Activated T-helper 17 cell treated with anti-CD3 and anti-CD28 coated beads, Interleukin-2, amount 50 U/mL, for 72 hours (primary cell): ENCODE data around the gene OPRD1. TPM values are rescaled to one million over a fixed set of nuclear protein-coding genes. Genes with fewer than 3 reads are reported as not detected.
"Not testable (repeated sequence)": the region's sequence is repeated elsewhere in the genome, so short reads cannot be mapped to it uniquely, and the experiment has no call there.

Experiments
- ATAC-seq: fragments of 150-1000 bp; cut with Tn5 transposase; replicated peaks from 2 replicates; pipeline ENCODE4 v1.10.0; 2021; ENCODE audit warnings: mild to moderate bottlenecking, moderate library complexity
- H3K27ac Mint-ChIP-seq: one replicate; pipeline ENCODE4 v1.8.0; 2022; ENCODE audit warnings: mixed read lengths
- H3K27me3 Mint-ChIP-seq: one replicate; pipeline ENCODE4 v1.8.0; 2022; ENCODE audit warnings: mixed read lengths
- H3K36me3 Mint-ChIP-seq: one replicate; pipeline ENCODE4 v1.8.0; 2022; ENCODE audit warnings: low read depth, mild to moderate bottlenecking, mixed read lengths
- H3K4me1 Mint-ChIP-seq: one replicate; pipeline ENCODE4 v1.8.0; 2022; ENCODE audit warnings: mixed read lengths
- H3K4me3 Mint-ChIP-seq: one replicate; pipeline ENCODE4 v1.8.0; 2022; ENCODE audit warnings: mild to moderate bottlenecking, mixed read lengths
- H3K9me3 Mint-ChIP-seq: one replicate; pipeline ENCODE4 v1.8.0; 2022; ENCODE audit warnings: mixed read lengths
- total RNA-seq, 2 donors: library from RNA; stranded (reverse); gene quantifications; one replicate each; pipeline ENCODE4 v1.2.3, GENCODE V29; 2022

The OPRD1 gene
- total RNA-seq, 2 donors from 2014 or later, result not detected

DNA sequence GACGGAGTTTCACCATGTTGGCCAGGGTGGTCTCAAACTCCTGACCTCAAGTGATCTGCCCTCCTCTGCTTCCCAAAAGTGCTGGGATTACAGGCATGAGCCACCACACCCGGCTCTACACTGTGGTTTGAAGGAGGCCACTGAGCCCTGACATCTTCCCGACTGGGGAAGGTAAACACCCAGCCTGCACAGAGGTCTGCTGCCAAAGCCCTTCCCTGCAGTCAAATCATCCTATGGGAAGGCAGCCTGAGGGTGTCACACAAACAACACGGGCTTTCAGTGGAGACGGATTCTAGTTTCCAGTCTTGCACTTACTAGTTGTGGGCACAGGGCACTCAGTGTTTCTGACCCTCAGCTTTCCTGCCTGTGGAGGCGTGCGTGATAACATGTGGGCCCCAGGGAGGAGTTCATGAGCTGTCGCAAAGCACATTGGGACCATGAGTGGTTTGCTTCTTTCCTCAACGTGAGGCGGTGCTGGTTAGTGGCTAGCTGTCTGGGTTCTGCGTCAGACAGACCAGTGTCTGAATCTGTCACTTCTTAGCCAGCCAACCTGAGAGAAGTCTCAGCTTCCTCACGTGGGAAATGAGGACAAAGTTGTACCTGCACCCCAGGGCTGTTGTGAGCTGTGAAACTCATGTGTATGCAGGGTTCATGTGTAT lies 21.5 kb upstream of the OPRD1 start:
- Mint-ChIP-seq H3K4me3 (no peak overlapping the region), H3K27ac (no peak overlapping the region), H3K36me3 (no peaks in the 10 kb centered on the region), H3K27me3 (peaks cover 5% of the 10 kb centered on the region), H3K4me1 (no peaks in the 10 kb centered on the region), H3K9me3 (no peaks in the 10 kb centered on the region)
- no peak for ATAC-seq

DNA sequence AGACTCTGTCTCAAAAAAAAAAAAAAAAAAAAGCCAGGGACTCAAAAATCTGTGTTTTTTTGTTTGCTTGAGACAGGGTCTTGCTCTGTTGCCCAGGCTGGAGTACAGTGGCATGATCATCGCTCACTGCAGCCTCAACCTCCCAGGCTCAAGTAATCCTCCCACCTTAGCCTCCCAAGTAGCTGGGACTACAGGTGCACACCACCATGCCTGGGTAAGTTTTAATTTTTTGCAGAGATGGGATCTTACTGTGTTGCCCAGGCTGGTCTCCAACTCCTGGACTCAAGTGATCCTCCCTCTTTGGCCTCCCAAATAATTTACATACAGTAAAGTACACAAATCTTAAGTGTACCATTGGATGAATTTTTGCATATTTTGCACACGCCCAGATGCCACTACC lies 20.0 kb upstream of the OPRD1 start:
- not testable (repeated sequence) for H3K27me3 Mint-ChIP-seq, H3K9me3 Mint-ChIP-seq, H3K27ac Mint-ChIP-seq, ATAC-seq, H3K4me3 Mint-ChIP-seq, H3K4me1 Mint-ChIP-seq, H3K36me3 Mint-ChIP-seq

DNA sequence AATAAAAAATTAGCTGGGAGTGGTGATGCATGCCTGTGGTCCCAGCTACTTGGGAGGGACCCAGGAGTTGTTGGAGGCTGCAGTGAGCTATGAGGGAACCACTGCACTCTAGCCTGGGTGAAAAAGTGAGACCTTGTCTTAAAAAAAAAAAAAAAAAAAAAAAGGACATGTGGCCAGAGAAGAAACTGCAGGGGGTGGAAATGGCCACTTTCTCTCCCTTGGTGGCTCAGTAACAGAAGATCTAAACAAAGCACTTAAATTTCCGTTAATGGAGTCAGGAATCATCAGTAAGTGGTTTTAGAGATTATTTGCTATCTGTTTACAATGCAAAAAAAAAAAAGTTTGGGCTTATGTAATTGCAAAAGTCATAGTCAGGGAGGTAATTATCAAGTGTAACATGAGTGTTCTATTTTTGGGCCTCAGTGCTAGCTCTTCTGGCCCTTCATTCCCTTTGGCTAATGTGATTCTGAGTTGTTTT lies 19.3 kb upstream of the OPRD1 start:
- Mint-ChIP-seq H3K4me3 (no peak overlapping the region), H3K27me3 (peaks cover 5% of the 10 kb centered on the region), H3K27ac (no peak overlapping the region), H3K9me3 (no peaks in the 10 kb centered on the region), H3K36me3 (no peaks in the 10 kb centered on the region), H3K4me1 (no peaks in the 10 kb centered on the region)
- ATAC-seq, result no peak

DNA sequence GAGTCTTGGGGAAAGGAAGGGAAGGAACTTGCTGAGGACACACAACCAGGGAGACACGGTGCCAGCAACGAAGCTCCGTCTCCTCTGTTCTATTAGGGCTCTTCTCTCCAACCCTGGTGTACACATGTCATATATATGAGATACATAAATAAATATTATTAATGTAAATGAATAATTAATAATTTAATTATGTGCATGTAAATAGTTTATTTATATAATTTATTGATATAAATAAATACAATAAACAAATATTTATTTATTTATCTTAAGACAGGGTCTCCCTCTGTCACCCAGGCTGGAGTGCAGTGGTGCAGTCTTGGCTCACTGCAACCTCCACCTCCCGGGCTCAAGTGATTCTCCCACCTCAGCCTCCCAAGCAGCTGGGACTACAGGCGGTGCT lies 17.4 kb upstream of the OPRD1 start:
- H3K4me3 Mint-ChIP-seq, H3K27ac Mint-ChIP-seq, ATAC-seq, H3K9me3 Mint-ChIP-seq, H3K36me3 Mint-ChIP-seq, H3K27me3 Mint-ChIP-seq, H3K4me1 Mint-ChIP-seq: not testable (repeated sequence)

DNA sequence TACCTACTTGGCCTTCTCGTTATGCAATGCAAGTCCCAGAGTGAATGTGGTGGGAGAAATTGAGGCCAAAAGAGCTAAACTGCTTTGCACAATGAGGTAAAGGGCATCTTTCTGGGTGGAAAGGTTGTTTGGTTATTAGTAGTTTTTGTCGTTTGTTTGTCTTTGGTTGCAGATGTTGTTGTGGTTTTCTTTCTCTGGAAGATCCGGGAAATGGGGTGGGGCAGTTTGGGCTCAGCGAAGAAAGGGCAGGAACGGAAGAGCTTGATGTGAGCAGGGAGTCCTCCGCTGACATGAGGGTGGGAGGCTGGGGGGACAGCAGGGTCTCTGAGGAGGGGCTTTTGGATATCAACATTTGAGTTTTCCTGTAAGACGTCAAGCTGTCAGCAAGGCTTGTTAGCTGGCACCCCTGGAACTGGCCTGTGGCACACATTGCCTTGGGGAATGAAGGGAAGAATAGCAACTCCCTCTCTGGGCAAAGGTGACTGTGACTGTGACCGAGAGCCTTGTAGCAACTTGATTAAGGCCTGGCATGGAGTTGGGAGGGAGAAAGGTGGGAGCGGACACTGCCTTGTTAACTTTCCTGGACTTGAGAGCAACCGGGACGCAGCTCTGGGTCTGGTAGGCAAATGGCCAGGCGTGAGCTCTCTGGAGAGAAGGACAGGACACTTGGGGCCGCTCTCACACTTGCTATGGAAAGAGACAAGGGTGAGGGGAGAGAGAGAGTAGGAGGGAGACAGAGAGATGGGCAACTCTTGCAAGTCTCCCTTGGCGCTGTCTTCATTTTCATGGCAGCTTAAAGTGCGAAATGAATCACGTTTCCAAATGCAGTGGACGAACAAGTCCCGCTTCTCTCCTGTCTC lies 15.4 kb upstream of the OPRD1 start:
- Mint-ChIP-seq H3K36me3 (no peaks in the 10 kb centered on the region), H3K4me3 (no peak overlapping the region), H3K27ac (no peak overlapping the region), H3K4me1 (no peaks in the 10 kb centered on the region), H3K9me3 (no peaks in the 10 kb centered on the region), H3K27me3 (peaks cover 5% of the 10 kb centered on the region)
- no peak for ATAC-seq

DNA sequence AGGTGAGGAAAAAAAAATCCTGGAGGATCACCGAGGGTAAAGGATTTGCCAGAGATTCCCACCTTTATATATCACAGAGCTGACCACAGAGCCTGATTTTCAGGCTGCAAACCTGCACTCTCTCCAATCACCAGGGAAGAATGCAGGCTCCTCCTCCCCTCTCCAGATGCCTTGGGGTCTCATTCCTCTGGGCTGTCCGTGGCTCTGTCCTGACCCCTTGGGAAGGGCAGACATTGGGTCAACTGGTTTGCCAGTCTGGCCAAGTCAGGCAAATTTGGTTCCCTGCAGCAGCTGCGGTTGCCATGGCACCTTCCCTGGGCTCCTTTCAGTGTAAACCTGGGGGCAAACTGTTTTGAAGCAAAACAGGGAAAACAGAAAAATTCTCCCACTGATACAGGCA lies 11.6 kb upstream of the OPRD1 start:
- H3K27ac Mint-ChIP-seq, result no peak overlapping the region
- H3K4me1 Mint-ChIP-seq, result no peaks in the 10 kb centered on the region
- H3K9me3 Mint-ChIP-seq, result no peaks in the 10 kb centered on the region
- H3K36me3 Mint-ChIP-seq, result no peaks in the 10 kb centered on the region
- H3K27me3 Mint-ChIP-seq, result no peaks in the 10 kb centered on the region
- no peak for ATAC-seq
- no peak overlapping the region for H3K4me3 Mint-ChIP-seq

DNA sequence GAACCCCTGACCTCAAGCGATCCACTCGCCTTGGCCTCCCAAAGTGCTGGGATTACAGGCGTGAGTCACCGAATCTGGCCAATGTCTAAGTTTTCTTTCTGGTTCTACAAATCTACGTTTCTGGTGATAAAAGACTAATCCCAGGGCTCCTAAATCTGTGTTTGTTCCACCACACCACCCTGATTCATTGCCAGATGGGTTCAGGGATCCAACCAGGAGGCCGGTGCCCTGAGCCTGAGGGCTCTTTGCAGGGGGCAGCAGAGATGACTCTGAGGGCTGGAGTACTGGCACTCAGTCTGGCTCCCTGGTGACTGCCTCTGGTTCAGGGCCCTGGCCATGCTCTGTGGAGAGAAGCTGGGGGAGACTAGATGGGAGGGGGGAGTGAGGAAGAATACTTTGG lies 10.5 kb upstream of the OPRD1 start:
- Mint-ChIP-seq H3K4me3 (no peak overlapping the region), H3K9me3 (no peaks in the 10 kb centered on the region), H3K27me3 (no peaks in the 10 kb centered on the region), H3K27ac (no peak overlapping the region), H3K36me3 (no peaks in the 10 kb centered on the region), H3K4me1 (no peaks in the 10 kb centered on the region)
- no peak for ATAC-seq

DNA sequence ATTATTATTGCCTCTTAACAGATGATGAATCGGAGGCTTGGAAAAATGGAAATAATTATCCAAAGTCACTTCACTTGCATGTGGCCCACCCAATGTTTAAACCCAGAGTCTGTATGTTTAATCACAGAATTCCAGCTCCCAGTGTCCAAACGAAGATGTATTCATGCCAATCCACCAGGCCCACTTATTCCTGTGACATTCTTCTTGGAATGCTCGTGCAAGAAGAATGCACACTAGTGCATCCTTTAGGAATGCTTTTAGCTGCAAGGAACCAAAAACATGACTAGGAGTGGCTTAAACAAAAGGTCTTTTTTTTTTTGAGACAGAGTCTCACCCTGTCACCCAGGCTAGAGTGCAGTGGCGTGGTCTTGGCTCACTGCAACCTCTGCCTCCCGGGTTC lies 8.9 kb upstream of the OPRD1 start:
- Mint-ChIP-seq H3K36me3 (no peaks in the 10 kb centered on the region), H3K9me3 (no peaks in the 10 kb centered on the region), H3K4me3 (no peak overlapping the region), H3K4me1 (no peaks in the 10 kb centered on the region), H3K27ac (no peak overlapping the region), H3K27me3 (peaks cover 5% of the 10 kb centered on the region)
- ATAC-seq, result no peak

DNA sequence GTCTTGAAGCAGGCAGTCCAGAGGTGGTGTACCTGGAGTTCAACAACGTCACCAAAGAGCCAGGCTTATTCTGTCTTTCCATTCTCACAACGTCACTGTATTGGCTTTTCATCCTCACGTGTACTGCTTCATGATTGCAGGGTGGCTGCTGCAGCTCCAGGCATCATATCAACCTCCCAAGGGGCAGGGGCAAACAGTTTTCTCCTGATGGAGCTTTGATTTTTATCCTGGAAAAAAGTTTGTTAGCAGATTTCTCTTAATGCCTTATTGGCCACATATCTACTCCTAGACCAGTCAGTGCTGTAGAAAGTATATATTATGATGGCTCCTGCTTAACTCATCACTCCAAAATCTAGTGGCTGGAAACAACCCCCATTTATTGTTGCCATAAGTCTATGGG lies 8.3 kb upstream of the OPRD1 start:
- no peak for ATAC-seq
- H3K4me1 Mint-ChIP-seq, result no peaks in the 10 kb centered on the region
- H3K4me3 Mint-ChIP-seq, result no peak overlapping the region
- H3K27ac Mint-ChIP-seq, result no peak overlapping the region
- H3K9me3 Mint-ChIP-seq, result no peaks in the 10 kb centered on the region
- H3K36me3 Mint-ChIP-seq, result no peaks in the 10 kb centered on the region
- H3K27me3 Mint-ChIP-seq, result peaks cover 5% of the 10 kb centered on the region

DNA sequence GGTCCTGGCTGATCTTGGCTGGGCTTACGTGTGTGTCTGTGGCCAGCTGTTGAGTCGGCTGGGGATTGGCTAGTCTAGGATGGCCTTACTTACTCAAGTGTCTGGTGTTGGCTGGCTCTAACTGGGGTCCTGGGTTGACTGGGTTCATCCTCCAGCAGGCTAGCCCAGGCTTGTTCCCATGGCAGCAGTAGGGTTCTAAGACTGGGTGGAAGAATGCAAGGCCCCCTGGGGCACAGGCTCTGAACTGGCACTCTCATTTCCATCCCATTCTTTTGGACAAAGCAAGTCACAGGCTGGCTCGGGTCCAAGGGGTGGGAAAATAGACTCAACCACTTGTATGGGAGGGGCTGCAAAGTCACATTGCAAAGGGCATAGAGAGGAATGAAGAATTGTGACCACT lies 7.9 kb upstream of the OPRD1 start:
- Mint-ChIP-seq H3K27ac (no peak overlapping the region), H3K36me3 (no peaks in the 10 kb centered on the region), H3K4me1 (no peaks in the 10 kb centered on the region), H3K9me3 (no peaks in the 10 kb centered on the region), H3K27me3 (peaks cover 5% of the 10 kb centered on the region), H3K4me3 (no peak overlapping the region)
- no peak for ATAC-seq

DNA sequence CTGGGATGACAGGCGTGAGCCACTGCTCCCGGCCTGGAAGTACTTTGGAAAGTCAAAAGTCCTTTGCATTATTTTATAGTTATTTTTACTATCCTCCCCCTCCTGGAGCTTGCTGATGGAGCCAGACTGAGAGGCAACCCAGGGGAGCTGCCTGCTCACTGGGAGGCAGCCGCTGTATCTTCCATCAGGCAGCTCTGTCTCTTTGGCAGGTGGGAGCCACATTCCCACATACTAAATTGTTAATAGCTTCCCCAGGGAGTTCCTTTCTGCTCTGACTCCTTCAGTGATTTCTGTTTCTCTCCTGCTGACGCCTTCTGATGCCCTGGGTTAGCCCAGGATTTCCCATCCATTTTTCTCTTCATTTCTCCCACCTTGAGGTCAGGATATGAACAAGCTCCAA lies 4.9 kb upstream of the OPRD1 start:
- ATAC-seq, result no peak
- peaks cover 24% of the 10 kb centered on the region for H3K27me3 Mint-ChIP-seq

DNA sequence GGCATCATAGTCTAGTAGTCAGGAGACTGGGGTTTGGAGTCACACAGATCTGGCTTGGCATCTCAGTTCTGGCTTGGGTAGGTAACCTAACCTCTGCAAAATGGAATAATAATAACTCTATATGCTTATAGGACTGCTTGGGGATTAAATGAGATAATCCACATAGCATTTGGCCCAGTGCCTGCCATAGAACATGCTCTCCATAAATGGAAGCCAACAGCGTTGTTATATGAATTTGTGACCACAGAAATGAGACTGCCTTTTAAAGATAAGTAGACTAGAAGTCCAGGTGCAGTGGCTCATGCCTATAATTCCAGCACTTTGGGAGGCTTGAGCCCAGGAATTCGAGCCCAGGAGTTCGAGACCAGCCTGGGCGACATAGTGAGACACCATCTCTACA lies 4.0 kb upstream of the OPRD1 start:
- no peaks in the 10 kb centered on the region for H3K4me1 Mint-ChIP-seq
- no peaks in the 10 kb centered on the region for H3K9me3 Mint-ChIP-seq
- peaks cover 27% of the 10 kb centered on the region for H3K27me3 Mint-ChIP-seq
- H3K4me3 Mint-ChIP-seq, result no peak overlapping the region
- no peaks in the 10 kb centered on the region for H3K36me3 Mint-ChIP-seq
- no peak overlapping the region for H3K27ac Mint-ChIP-seq
- no peak for ATAC-seq

More for the DNA sequence above, 4.9 kb upstream of the OPRD1 start:
- H3K27ac Mint-ChIP-seq, result no peak overlapping the region
- no peaks in the 10 kb centered on the region for H3K9me3 Mint-ChIP-seq
- H3K36me3 Mint-ChIP-seq, result no peaks in the 10 kb centered on the region
- H3K4me1 Mint-ChIP-seq, result no peaks in the 10 kb centered on the region
- no peak overlapping the region for H3K4me3 Mint-ChIP-seq

DNA sequence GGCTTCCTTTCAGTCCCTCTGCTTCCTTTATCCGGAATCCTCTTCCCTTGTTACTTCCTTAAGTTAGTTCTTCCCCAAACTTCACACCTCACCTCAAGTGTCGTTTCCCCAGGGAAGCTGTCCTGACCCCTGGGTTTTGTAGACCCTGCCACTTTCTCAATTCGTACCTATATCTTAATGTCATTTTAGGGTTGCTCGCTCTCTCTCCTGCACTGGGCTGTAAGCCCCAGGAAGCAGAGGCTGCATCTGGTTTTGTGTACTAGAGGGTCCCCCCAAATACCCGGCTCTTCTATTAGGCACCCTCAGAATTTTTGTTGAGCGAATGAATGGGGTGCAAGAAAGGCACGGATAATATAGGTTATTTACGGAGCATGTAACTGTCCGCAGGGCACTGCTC lies 603 bp upstream of the OPRD1 start:
- no peaks in the 10 kb centered on the region for H3K4me1 Mint-ChIP-seq
- peaks cover 46% of the 10 kb centered on the region for H3K27me3 Mint-ChIP-seq
- no peak for ATAC-seq
- no peak overlapping the region for H3K4me3 Mint-ChIP-seq
- H3K36me3 Mint-ChIP-seq, result no peaks in the 10 kb centered on the region
- no peak overlapping the region for H3K27ac Mint-ChIP-seq
- no peaks in the 10 kb centered on the region for H3K9me3 Mint-ChIP-seq

DNA sequence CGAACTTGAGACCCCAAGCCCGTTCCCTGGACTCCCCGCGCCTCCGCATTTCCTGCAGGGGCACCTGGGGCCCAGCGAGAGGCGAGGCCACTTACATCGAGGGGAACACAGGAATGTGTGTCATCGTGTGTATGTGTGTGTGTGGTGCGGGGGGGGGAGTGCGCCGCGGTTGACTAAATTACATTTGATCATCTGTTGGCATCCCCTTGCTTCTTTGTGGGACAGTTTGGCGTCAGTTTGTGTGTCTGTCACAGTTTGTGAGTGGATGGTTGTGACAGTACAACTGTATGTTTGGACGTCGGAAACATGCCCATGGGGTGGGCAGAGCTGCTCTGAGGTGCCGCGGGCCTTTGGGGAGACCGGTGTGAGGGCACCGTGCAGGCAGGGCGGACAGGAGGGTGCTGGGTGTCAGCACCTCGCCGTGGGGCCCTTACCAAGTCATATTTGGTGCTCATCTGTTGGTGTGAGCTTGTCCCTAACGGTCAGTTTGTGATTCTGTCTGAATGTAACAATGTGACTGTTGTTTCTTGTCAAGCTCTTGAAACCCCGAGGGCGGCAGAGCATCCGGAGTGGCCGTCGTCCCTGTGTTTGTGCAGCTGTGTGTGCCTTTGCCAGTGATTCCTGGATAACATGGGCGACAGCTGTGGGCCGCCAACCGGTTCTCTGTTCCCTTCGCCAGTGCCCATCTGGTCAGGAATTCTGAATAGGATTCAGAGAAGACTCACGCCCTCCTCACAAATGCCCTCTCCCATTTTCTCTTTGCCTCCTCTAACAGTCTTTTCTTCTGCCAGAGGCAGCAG lies 899 bp downstream of the OPRD1 start:
- no peak overlapping the region for H3K4me3 Mint-ChIP-seq
- H3K4me1 Mint-ChIP-seq, result no peaks in the 10 kb centered on the region
- no peaks in the 10 kb centered on the region for H3K36me3 Mint-ChIP-seq
- peaks cover 46% of the 10 kb centered on the region for H3K27me3 Mint-ChIP-seq
- ATAC-seq, result no peak
- H3K27ac Mint-ChIP-seq, result no peak overlapping the region
- no peaks in the 10 kb centered on the region for H3K9me3 Mint-ChIP-seq
